D721Med (cell line): Measurements from ENCODE around the gene MORC4.
"Not testable (repeated sequence)": the region's sequence is repeated elsewhere in the genome, so short reads cannot be mapped to it uniquely, and the experiment has no call there.

Source experiments
- DNase-seq: peaks from one replicate; pipeline ENCODE4 v3.0.0; 2011; ENCODE audit warnings: low spot score; ENCODE audit not compliant: insufficient read length
- FAIRE-seq: peaks from 2 replicates; lab custom pipeline; 2011; peaks lifted over from hg19 to GRCh38; lab: Jason Lieb, UNC
- CTCF ChIP-seq: IDR thresholded peaks from 2 replicates; pipeline ENCODE4 v1.5.1; 2012; ENCODE audit warnings: mild to moderate bottlenecking, control low read depth; ENCODE audit not compliant: insufficient read depth; ENCODE audit errors: missing control alignments

MORC4 gene

GRCh38 chrX:106973433-106974149, 26.4 kb downstream of the MORC4 start:
- no peak for TF ChIP-seq CTCF
- no peak for FAIRE-seq
- no peak for DNase-seq

GRCh38 chrX:106972896-106973295, 27.1 kb downstream of the MORC4 start:
- FAIRE-seq (no peak), DNase-seq (no peak)
- no peak for TF ChIP-seq CTCF

GRCh38 chrX:106966547-106966946, 33.5 kb downstream of the MORC4 start:
- DNase-seq, FAIRE-seq: not testable (repeated sequence)

GRCh38 chrX:106964290-106964689, 35.7 kb downstream of the MORC4 start:
- DNase-seq (no peak), FAIRE-seq (no peak)
- no peak for TF ChIP-seq CTCF

- DNase-seq: no peak
- TF ChIP-seq CTCF: no peak
- FAIRE-seq: no peak
Measured at GRCh38 chrX:106963111-106963510, 36.9 kb downstream of the MORC4 start.

- DNase-seq (no peak), FAIRE-seq (no peak)
- TF ChIP-seq CTCF: peak; percentile 5
Measured at GRCh38 chrX:106959901-106960300, 40.1 kb downstream of the MORC4 start.

GRCh38 chrX:106957856-106958255, 42.2 kb downstream of the MORC4 start:
- no peak for TF ChIP-seq CTCF
- no peak for FAIRE-seq
- DNase-seq: no peak
